SK-N-SH treated with all-trans-retinoic acid at 6 μM for 48 hours (cell line): ENCODE data around the gene POLR2F.

Experiments
- ARNTL ChIP-seq: fragments of 450-650 bp; formaldehyde crosslinking; IDR thresholded peaks from 2 replicates; pipeline ENCODE4 v1.5.0; 2020; ENCODE audit warnings: low read depth, mild to moderate bottlenecking, moderate library complexity, borderline replicate concordance
- CREB5 ChIP-seq: fragments of 250-450 bp; sonication (Bioruptor Pico); IDR thresholded peaks from 2 replicates; pipeline ENCODE4 v1.5.1; 2020; ENCODE audit warnings: low read depth, mild to moderate bottlenecking, moderate library complexity
- ESRRG ChIP-seq: fragments of 250-450 bp; sonication (Bioruptor Pico); IDR thresholded peaks from 2 replicates; pipeline ENCODE4 v1.6.1; 2021; ENCODE audit warnings: mild to moderate bottlenecking
- TCF4 ChIP-seq: fragments of 250-450 bp; sonication (Bioruptor Pico); IDR thresholded peaks from 2 replicates; pipeline ENCODE4 v1.8.0; 2021; ENCODE audit warnings: mild to moderate bottlenecking, moderate library complexity, borderline replicate concordance
- TOX ChIP-seq: fragments of 250-450 bp; sonication (Bioruptor Pico); IDR thresholded peaks from 2 replicates; pipeline ENCODE4 v1.8.0; 2021; ENCODE audit warnings: mild to moderate bottlenecking, moderate library complexity, borderline replicate concordance
- ZFP3 ChIP-seq: fragments of 250-450 bp; sonication (Bioruptor Pico); IDR thresholded peaks from 2 replicates; pipeline ENCODE4 v1.5.0; 2020; ENCODE audit warnings: mild to moderate bottlenecking, moderate library complexity

GRCh38 chr22:37925330-37925729 is 28.2 kb upstream of the POLR2F start:
- TF ChIP-seq ARNTL (CRISPR knock-in tag) (no peak), TOX (CRISPR knock-in tag) (no peak), ESRRG (CRISPR knock-in tag) (no peak), TCF4 (CRISPR knock-in tag) (no peak), ZFP3 (no peak), CREB5 (CRISPR knock-in tag) (no peak)
